ENCODE results near the gene RBBP8.
"Not testable (repeated sequence)": the region's sequence is repeated elsewhere in the genome, so short reads cannot be mapped to it uniquely, and the experiment has no call there.

RBBP8 gene

GRCh38 chr18:22946217-22946616, 13.1 kb downstream of the RBBP8 start:
- no peak for DNase-seq

DNA sequence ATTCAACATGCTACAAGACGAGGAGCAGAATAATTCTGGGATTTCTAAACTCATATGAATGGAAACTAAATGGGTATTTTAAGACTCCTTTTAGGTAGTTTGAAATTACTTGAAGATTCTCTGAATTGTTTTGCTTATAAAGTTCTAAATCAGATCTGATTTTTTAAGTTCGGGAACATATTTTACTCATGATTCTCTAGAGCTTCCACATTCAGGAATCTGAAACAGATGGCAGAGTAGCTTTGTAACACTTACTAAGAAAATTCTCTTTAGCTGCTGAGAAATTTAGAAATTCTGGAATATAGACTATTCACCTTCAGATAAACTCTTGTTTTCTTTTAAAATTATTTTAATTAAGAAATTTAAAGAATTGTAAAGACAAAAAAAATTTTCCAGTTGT, 13.7 kb downstream of the RBBP8 start:
- DNase-seq: no peak

DNA sequence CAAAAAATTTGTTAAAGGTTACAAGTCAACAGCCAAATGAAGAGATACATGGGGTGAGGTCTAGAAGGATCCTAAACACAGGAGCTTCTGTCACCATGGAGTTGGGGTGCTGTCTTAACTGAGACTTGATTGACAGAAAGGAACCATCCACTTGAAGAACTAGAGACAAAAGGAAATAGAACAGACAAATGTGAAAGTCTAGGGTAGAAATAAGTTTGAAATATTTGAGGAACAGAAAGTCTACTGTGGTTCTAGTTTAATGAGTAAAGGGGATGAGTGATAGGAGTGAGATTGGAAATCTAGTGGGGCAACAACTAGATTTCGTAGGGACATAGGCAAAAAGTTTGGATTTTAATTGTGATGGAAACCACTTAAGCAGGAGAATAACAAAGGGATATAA, 18.7 kb downstream of the RBBP8 start:
- no peak for DNase-seq

- DNase-seq: no peak
Measured at GRCh38 chr18:22952525-22952924, 19.4 kb downstream of the RBBP8 start.

GRCh38 chr18:22953982-22954381, 20.9 kb downstream of the RBBP8 start:
- DNase-seq: not testable (repeated sequence)

DNA sequence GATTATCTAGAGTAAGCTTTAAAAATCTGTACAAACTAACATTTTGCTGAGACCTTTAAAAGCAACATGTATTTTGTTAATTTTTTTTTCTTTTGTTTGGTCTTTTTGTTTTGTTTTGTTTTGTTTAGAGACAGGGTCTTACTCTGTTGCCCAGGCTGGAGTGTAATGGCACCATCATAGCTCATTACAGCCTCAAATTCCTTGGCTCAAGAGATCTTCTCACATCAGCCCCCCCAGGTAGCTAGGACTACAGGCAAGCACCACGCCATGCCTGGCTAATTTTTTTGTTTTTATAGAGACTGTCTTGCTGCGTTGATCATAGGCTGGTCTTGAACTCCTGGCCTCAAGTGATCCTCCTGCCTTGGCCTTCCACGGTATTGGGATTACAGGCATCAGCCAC, 23.1 kb downstream of the RBBP8 start:
- DNase-seq: no peak

DNA sequence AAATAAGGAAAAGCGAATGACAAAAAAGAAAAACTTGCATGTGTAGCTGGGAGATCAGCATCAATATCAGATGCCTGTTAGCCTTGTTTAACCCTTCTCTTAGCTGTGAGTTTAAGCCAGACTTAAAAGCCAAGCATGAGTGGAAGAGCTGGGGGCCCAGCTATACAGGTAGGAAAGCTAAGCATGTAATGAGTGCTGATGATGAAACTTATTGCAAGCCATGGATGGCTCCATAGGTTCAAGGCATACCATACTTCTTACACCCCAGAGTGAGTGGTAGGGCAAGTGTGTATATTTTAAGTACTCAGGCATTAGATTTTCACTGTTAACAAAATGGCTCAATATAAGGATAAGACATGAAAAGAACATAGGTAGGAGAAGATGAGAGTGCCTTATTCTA, 28.0 kb downstream of the RBBP8 start:
- no peak for DNase-seq

GRCh38 chr18:22962004-22962403, 28.9 kb downstream of the RBBP8 start:
- DNase-seq: no peak

GRCh38 chr18:22964116-22964515, 31.0 kb downstream of the RBBP8 start:
- no peak for DNase-seq

DNA sequence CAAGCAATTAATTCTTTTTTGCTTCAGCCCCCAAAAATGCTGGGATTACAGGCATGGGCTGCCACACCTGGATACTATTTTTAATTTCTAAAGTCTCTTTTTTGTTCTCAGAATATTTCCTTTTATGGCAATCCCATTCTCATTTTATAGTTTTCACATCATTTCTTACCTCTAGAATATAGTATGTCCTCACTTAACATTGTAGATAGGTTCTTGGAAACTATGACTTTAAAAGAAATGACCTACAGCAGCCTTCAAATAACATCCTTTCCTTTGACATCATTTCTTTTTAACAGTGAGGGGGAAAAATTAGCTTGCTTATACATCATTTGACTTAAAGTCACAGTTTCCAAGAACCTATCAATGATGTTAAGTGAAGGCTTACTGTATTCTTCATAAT, 31.6 kb downstream of the RBBP8 start:
- no peak for DNase-seq

DNA sequence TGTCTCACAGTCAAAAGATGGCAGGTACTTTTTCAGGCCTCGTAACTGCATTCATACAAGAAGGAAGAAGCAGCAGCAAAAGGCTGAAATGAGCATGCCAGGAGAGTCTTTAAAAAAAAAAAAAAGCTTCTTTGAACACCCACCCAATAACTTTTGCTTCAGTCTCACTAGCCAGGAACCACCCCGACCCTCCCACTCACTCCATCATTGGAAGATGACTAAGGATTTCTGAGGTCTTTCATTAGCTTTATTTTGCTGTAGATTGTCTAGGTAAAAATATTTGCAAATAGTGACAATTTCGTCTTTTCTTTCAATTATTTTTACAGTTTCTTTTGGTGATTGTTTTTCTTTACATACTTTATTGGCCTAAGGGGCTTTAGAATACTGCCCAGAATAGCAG, 37.9 kb downstream of the RBBP8 start:
- DNase-seq: no peak

- DNase-seq: no peak
Measured at GRCh38 chr18:22974001-22974400, 40.9 kb downstream of the RBBP8 start.

- no peak for DNase-seq
Measured at GRCh38 chr18:22974707-22975106, 41.6 kb downstream of the RBBP8 start.

DNA sequence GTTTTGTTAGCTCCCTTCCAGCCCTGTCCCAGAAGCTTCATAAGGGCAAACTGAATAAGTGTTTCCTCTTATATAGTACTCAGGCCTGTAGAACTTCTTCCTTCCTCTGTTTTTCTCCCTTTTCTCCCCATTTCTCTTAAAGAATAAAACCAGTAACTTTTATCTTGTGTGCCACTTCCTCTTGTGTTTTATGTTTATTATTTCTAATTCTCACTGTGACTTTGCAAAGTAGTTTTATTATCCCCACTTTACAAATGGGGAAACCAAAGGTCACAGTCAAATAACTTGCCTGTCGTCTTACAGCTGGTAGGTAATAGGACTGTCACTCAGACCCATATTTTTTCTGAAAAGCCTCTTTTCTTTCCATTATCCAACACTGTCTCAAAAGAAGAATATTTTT, 42.4 kb downstream of the RBBP8 start:
- DNase-seq: no peak

DNA sequence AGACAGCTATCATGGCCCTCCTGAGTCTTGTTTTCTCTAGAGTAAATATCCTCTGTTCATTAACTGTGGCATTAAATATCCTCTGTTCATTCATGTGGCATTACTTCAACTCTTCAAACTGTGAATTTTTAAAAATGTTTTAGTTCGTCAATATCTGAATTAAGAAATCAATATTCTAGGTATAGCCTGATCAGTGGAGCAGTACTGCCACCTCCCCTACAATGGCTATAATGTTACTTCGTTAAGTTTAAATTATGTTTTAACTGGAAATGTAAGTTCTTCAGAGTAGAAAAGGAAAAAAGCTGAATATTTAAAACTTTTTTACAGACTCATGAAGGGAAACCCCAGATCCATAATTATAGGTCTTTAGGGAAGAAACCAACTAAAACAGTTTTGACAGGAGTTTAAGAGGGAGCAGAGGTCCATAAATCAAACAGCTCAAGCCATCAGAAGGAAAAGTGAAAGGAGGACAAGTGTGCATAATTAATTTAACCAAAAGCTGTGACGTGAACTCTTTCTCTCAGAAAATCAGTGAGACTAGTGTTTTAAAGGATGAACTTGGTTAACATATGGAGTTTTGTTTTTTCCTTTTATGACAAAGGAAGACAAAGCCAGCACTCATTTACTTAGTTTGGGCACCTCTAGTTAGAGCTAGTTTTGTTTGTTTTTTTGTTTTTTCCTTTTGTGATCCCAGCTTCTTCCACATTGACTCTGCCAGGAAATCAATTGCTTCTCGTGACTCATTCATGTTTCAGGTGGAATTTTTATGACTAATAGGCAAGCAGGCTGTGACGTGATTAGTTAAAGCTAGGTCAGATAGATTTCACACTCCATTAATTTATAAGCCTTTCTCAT, 44.9 kb downstream of the RBBP8 start:
- no peak for DNase-seq

- DNase-seq: no peak
Measured at GRCh38 chr18:22980394-22980793, 47.3 kb downstream of the RBBP8 start.

DNA sequence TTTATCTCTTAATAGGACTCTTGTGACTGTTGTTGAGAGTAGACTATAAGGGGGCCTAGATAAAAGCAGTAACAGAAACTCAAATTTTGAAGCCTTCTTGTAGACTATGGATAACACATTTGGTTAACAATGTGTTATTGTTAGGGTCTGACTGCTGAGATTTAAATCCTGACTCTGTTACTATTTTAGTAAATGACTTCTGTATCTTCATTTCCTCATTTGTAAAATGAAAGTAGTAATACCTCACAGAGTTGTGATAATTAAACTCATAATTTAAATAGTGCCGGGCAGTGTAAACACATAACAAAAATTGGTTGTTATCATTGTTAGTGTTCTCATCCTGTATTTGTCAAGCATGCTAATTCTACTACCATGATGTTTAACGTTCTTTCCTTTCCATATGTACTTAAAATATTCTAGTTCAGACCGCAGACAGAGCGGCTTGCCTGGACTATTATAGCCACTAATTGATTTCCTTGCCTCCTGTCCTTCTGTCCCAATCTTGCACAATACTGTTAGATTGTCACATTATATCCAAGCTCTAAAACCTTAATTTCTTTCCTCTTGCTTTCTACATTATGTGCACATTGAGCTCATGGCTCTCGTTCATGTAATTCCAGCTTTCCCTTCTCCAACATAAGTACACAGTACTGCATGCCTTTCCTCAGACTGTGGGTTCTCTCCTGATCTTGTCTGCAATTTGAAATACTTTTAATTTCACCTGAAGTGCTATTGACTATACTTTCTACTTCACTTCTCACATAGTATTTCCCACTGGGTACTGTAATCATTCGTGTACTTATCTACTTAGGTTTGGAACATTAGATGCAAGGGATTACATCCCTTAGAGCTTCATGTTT, 48.4 kb downstream of the RBBP8 start:
- no peak for DNase-seq

DNA sequence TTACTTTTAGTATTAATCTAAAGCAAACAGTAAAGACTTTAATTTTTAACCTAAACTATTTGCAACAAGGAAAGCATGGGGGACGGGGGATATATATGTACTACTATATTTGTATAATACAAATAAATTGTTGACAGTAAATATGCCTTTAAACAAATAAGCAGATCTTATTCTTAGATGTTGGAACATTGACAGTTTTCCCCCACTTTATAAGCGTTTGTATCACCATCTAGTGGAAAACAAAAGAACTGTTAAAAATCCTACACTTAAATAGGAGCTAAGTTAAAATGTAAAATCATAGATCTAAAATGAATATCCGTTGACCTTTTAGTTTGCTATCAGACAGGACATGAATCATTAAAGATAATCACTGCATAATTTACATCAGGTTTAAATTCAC, 50.0 kb downstream of the RBBP8 start:
- DNase-seq: no peak

GRCh38 chr18:22985250-22985649, 52.1 kb downstream of the RBBP8 start:
- no peak for DNase-seq

DNA sequence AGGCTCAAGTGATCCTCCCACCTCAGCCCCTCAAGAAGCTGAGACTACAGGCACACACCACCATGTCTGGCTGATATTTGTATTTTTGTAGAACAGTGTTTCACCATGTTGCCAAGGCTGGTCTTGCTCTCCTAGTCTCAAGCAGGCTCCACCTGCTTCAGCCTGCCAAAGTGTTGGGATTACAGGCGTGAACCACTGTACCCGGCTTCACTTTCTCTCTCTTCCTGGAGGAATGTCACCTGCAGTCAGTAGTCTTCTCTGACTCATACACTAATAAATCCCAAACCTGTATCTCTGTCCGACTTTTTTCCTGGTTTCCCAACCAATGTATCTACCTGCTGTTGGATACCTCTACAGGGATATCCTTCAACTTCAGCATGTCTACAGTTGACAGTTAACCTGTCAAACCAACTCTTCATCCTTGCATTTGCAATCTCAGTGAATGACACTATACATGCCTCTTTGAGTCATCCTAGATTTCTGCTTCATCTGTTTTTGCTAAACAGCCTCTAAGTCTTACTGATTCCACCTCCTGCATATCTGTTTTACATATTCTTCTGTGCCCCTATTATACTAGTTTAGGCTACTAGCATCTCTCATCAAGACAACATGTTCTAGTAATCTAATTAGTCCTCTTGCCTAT, 54.5 kb downstream of the RBBP8 start:
- DNase-seq: no peak

GRCh38 chr18:22988208-22988607, 55.1 kb downstream of the RBBP8 start:
- DNase-seq: no peak

GRCh38 chr18:22998344-22998743, 65.2 kb downstream of the RBBP8 start:
- DNase-seq: no peak

DNA sequence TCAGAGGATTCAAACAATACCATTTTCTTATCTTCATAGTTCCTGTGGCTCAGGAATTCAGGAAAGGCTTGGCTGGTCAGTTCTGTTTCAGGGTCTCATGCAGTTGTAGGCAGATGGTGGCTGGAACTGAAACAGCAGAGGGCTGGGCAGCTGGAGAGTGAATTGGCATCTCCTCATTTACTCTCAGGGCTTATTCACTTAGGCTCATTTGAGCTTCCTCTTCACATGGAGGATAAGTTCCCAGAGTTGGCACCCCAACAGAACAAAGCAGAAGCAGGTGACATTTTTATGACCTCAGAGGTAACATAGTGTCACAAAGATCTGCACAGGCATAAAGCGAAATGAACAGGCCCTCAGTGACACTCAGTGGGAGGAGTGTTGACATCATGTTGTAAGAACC, 66.1 kb downstream of the RBBP8 start:
- no peak for DNase-seq

DNA sequence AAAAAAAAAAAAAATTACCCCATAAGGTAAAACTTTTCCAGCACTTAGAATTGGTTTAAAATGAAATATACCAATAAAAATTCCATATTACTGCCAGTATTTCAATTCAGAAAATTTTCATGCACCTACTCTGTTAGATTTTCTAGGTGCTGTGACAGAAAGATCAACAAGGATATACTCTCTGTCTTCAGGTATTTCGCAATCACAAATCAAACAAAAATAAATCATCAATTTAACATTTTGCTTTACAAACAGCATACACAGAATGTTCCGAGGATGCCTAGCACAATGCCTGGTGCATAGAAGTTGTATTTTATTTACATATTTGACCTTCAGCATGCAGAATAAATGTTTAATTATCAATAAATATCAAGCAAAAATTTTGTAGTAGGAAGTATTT, 66.5 kb downstream of the RBBP8 start:
- DNase-seq: no peak

All from NCI-H1436 (cell line).